Fibroblast of lung (primary cell): ENCODE measurements around the gene TMEM267. TPM values are rescaled to one million over a fixed set of nuclear protein-coding genes. Genes with fewer than 3 reads are reported as not detected.

ENCODE experiments used
- DNase-seq, 2 donors: peaks; one replicate each; pipeline versions ENCODE4 v3.0.0 to v3.0.0-alpha.2; 2010; ENCODE audit warnings: low read depth in 2 of 2
- H2AFZ ChIP-seq: 2 replicates; pipeline ENCODE4 v1.5.1; 2012; ENCODE audit warnings: low read length, control low read depth, inconsistent platforms
- H3K27ac ChIP-seq: 2 replicates; pipeline ENCODE4 v1.5.1; 2011; ENCODE audit warnings: low read length, control low read depth; ENCODE audit not compliant: insufficient read depth
- H3K27me3 ChIP-seq: 2 replicates; pipeline ENCODE4 v1.5.1; 2011; ENCODE audit warnings: mild to moderate bottlenecking, low read length; ENCODE audit not compliant: control insufficient read depth, insufficient read depth
- H3K36me3 ChIP-seq: 2 replicates; pipeline ENCODE4 v1.5.1; 2011; ENCODE audit warnings: low read length; ENCODE audit not compliant: control insufficient read depth, insufficient read depth
- H3K4me1 ChIP-seq: 2 replicates; pipeline ENCODE4 v1.5.1; 2011; ENCODE audit warnings: low read length; ENCODE audit not compliant: control insufficient read depth, insufficient read depth; ENCODE audit errors: extremely low read depth
- H3K4me2 ChIP-seq: 2 replicates; pipeline ENCODE4 v1.5.1; 2011; ENCODE audit warnings: low read length, control low read depth; ENCODE audit not compliant: insufficient read depth; ENCODE audit errors: extremely low read depth
- H3K4me3 ChIP-seq, 4 experiments: fragments of 200-600 bp in 1 of 4; sonication (generic) in 1 of 4; replicated peaks in 1 of 4; 2 replicates each; pipeline ENCODE4 v1.5.1; 2011 to 2016; ENCODE audit warnings: low read length in 4 of 4, low read depth in 3 of 4, mild to moderate bottlenecking in 3 of 4, control low read depth in 2 of 4, inconsistent platforms in 1 of 4, mixed read lengths in 1 of 4; ENCODE audit not compliant: insufficient read depth in 1 of 4; ENCODE audit errors: control extremely low read depth in 1 of 4
- H3K79me2 ChIP-seq: 2 replicates; pipeline ENCODE4 v1.5.1; 2012; ENCODE audit warnings: mild to moderate bottlenecking, low read length, inconsistent platforms; ENCODE audit not compliant: control insufficient read depth, insufficient read depth
- H3K9ac ChIP-seq: 2 replicates; pipeline ENCODE4 v1.5.1; 2011; ENCODE audit warnings: mild to moderate bottlenecking, low read length, control low read depth; ENCODE audit not compliant: insufficient read depth
- H3K9me3 ChIP-seq: 2 replicates; pipeline ENCODE4 v1.5.1; 2012; ENCODE audit warnings: low read depth, low read length; ENCODE audit not compliant: control insufficient read depth, insufficient read depth
- H4K20me1 ChIP-seq: 2 replicates; pipeline ENCODE4 v1.5.1; 2011; ENCODE audit warnings: low read length; ENCODE audit not compliant: control insufficient read depth, insufficient read depth; ENCODE audit errors: extremely low read depth
- EZH2 ChIP-seq: IDR thresholded peaks from 2 replicates; pipeline ENCODE4 v1.5.1; 2012; ENCODE audit warnings: low read length, control low read depth, mild to moderate bottlenecking; ENCODE audit errors: missing control alignments
- polyA plus RNA-seq, 2 donors: library from polyadenylated mRNA; depleted of rRNA in 1 of 2; stranded (reverse) in 1 of 2; unstranded in 1 of 2; fragments of >200 nt; gene quantifications; 2 replicates each; pipeline ENCODE4 v1.2.1, GENCODE V29; 2011 to 2012; ENCODE audit warnings: missing spikeins in 1 of 2
- total RNA-seq: library from RNA; depleted of rRNA; stranded (reverse); fragments of >200 nt; gene quantifications from 2 replicates; pipeline ENCODE4 v1.2.1, GENCODE V29; 2014
- TF ChIP-seq, protein P1 (sequence below), 2 donors: IDR thresholded peaks in 1 of 2; conservative IDR thresholded peaks in 1 of 2; 1 replicate in 1 of 2; 2 replicates in 1 of 2; pipeline ENCODE4 v1.5.1; 2011 to 2012; ENCODE audit warnings: low read length in 2 of 2, control low read depth in 1 of 2, inconsistent platforms in 1 of 2, low read depth in 1 of 2, mild to moderate bottlenecking in 1 of 2

Gene TMEM267
- total and polyA plus RNA-seq, 2 donors (not counting 1 experiment from before 2014, with no cell fraction given) = 21.2 to 24.3 TPM

GRCh38 chr5:43412644-43413043, 71.0 kb downstream of the TMEM267 start:
- H3K36me3 ChIP-seq = no peaks in the 10 kb centered on the region
- H3K9me3 ChIP-seq = no peaks in the 10 kb centered on the region
- no peak overlapping the region for H3K4me2 ChIP-seq
- no peak overlapping the region for H2AFZ ChIP-seq
- H3K79me2 ChIP-seq = no peaks in the 10 kb centered on the region
- TF ChIP-seq, protein P1, sequence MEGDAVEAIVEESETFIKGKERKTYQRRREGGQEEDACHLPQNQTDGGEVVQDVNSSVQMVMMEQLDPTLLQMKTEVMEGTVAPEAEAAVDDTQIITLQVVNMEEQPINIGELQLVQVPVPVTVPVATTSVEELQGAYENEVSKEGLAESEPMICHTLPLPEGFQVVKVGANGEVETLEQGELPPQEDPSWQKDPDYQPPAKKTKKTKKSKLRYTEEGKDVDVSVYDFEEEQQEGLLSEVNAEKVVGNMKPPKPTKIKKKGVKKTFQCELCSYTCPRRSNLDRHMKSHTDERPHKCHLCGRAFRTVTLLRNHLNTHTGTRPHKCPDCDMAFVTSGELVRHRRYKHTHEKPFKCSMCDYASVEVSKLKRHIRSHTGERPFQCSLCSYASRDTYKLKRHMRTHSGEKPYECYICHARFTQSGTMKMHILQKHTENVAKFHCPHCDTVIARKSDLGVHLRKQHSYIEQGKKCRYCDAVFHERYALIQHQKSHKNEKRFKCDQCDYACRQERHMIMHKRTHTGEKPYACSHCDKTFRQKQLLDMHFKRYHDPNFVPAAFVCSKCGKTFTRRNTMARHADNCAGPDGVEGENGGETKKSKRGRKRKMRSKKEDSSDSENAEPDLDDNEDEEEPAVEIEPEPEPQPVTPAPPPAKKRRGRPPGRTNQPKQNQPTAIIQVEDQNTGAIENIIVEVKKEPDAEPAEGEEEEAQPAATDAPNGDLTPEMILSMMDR (conservative IDR thresholded peaks at IDR 0.05 in 1 of 2, IDR thresholded peaks at IDR 0.05 in 1 of 2; ENCODE audit: low read depth in 1 of 2, low read length in 2 of 2) = no peak
- no peak for TF ChIP-seq EZH2
- DNase-seq = no peak
- no peaks in the 10 kb centered on the region for H3K4me1 ChIP-seq
- no peaks in the 10 kb centered on the region for H4K20me1 ChIP-seq
- H3K9ac ChIP-seq = no peak overlapping the region
- peaks cover 6% of the 10 kb centered on the region for H3K27me3 ChIP-seq
- H3K27ac ChIP-seq = no peak overlapping the region
- no peak overlapping the region for H3K4me3 ChIP-seq

DNA sequence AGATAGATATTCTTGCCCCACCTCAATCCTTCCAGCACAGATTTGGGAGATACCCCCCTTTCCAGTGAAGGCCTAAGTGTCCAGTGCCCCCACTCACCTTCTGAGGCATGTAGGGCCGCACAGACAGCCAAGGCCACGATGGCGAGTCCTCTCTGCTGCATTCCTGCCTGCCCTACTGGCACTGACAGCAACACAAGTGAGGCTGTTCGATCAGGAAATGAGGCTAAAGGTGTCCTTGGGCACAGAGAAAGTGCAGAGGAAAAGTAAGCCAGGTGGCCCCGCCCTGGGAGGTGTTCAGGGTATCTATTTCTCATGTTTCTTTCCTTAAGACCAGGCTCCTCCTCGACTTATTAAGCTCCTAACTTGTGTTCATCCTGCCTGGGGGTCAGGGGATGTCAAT, 71.5 kb downstream of the TMEM267 start, which contains the start of gene CCL28:
Gene CCL28 (minus strand): TSS at position 236 of the 400 bp plus-strand sequence. CDS start 75 bp downstream, at position 161.
- TF ChIP-seq EZH2 = no peak
- TF ChIP-seq, protein P1 (conservative IDR thresholded peaks at IDR 0.05 in 1 of 2, IDR thresholded peaks at IDR 0.05 in 1 of 2; ENCODE audit: low read depth in 1 of 2, low read length in 2 of 2) = no peak
- no peak within 1 kb of the TSS for H3K27ac ChIP-seq

GRCh38 chr5:43411495-43411894, 72.2 kb downstream of the TMEM267 start:
- Histone ChIP-seq H3K4me1 (no peaks in the 10 kb centered on the region), H3K27me3 (no peaks in the 10 kb centered on the region), H3K9ac (no peak overlapping the region), H3K9me3 (no peaks in the 10 kb centered on the region), H3K4me2 (no peak overlapping the region), H3K27ac (no peak overlapping the region), H2AFZ (no peak overlapping the region), H3K4me3 (no peak overlapping the region), H3K36me3 (no peaks in the 10 kb centered on the region), H4K20me1 (no peaks in the 10 kb centered on the region), H3K79me2 (no peaks in the 10 kb centered on the region)
- no peak for DNase-seq
- no peak for TF ChIP-seq EZH2
- TF ChIP-seq, protein P1 (conservative IDR thresholded peaks at IDR 0.05 in 1 of 2, IDR thresholded peaks at IDR 0.05 in 1 of 2; ENCODE audit: low read depth in 1 of 2, low read length in 2 of 2) = no peak

More for the DNA sequence above, 71.5 kb downstream of the TMEM267 start, which contains the start of gene CCL28:
- Histone ChIP-seq H3K4me1 (no peaks in the 10 kb centered on the region), H3K36me3 (no peaks in the 10 kb centered on the region), H3K27me3 (peaks cover 6% of the 10 kb centered on the region), H3K9ac (no peak within 1 kb of the TSS), H4K20me1 (no peaks in the 10 kb centered on the region), H3K4me3 (no peak within 1 kb of the TSS), H3K4me2 (no peak within 1 kb of the TSS), H3K79me2 (no peaks in the 10 kb centered on the region), H2AFZ (no peak within 1 kb of the TSS), H3K9me3 (no peaks in the 10 kb centered on the region)
- DNase-seq = no peak
